B cell (primary cell): ENCODE results near the gene TAF1A. TPM values are rescaled to one million over a fixed set of nuclear protein-coding genes. Genes with fewer than 3 reads are reported as not detected.

Source experiments
- ATAC-seq: fragments of 200-7000 bp; cut with Tn5 transposase; one replicate; pipeline ENCODE4 v1.10.0; 2021; ENCODE audit warnings: low read depth, mild to moderate bottlenecking, moderate number of reproducible peaks, moderate library complexity
- CTCF ChIA-PET: fragments of 350-600 bp; sonication (Branson Sonifier 250); formaldehyde crosslinking; loops from one replicate; lab custom pipeline; 2021; ENCODE audit warnings: antibody characterized with exemption, inconsistent platforms; lab: Charles Lee
- POLR2A ChIA-PET: fragments of 350-600 bp; sonication (Branson Sonifier 250); formaldehyde crosslinking; loops from one replicate; lab custom pipeline; 2021; ENCODE audit warnings: antibody characterized with exemption; lab: Charles Lee
- DNase-seq: peaks from one replicate; pipeline ENCODE4 v3.0.0; 2013
- H2AFZ ChIP-seq: 2 replicates; pipeline ENCODE4 v1.6.1; 2012; ENCODE audit warnings: mild to moderate bottlenecking, low read depth, low read length; ENCODE audit not compliant: insufficient read depth, poor library complexity, severe bottlenecking
- H3K27ac ChIP-seq, 2 donors: 1 replicate in 1 of 2; 2 replicates in 1 of 2; pipeline ENCODE4 v1.5.1; 2012 to 2013; ENCODE audit warnings: low read length in 2 of 2, mild to moderate bottlenecking in 2 of 2, moderate library complexity in 1 of 2
- H3K27me3 ChIP-seq, 4 experiments: fragments of 200-600 bp in 1 of 4; sonication (generic) in 1 of 4; replicated peaks in 1 of 4; 1 replicate in 2 of 4; 2 replicates in 2 of 4; pipeline versions ENCODE4 v1.6.1 to v1.7.0; 2013 to 2016; ENCODE audit warnings: low read length in 3 of 4, mild to moderate bottlenecking in 2 of 4, mixed read lengths in 1 of 4, moderate library complexity in 1 of 4; ENCODE audit not compliant: insufficient read depth in 4 of 4, control insufficient read depth in 3 of 4; ENCODE audit errors: control extremely low read depth in 1 of 4
- H3K36me3 ChIP-seq, 2 experiments: replicated peaks in 1 of 2; 1 replicate in 1 of 2; 2 replicates in 1 of 2; pipeline versions ENCODE4 v1.6.1 to v1.7.1; 2013; ENCODE audit warnings: low read length in 1 of 2; ENCODE audit not compliant: insufficient read depth in 2 of 2, control insufficient read depth in 1 of 2; ENCODE audit errors: control extremely low read depth in 1 of 2, extremely low read depth in 1 of 2
- H3K4me1 ChIP-seq, 2 donors: fragments of 200-600 bp in 1 of 2; sonication (generic) in 1 of 2; 1 replicate in 1 of 2; 2 replicates in 1 of 2; pipeline versions ENCODE4 v1.5.1 to v1.6.1; 2013 to 2017; ENCODE audit warnings: low read length in 2 of 2; ENCODE audit not compliant: control insufficient read depth in 2 of 2, insufficient read depth in 2 of 2
- H3K4me2 ChIP-seq: replicated peaks from 2 replicates; pipeline ENCODE3; 2012; ENCODE audit warnings: mild to moderate bottlenecking, low read depth, low read length; ENCODE audit not compliant: poor library complexity, severe bottlenecking
- H3K4me3 ChIP-seq, 5 experiments: fragments of 200-600 bp in 1 of 5; sonication (generic) in 1 of 5; 1 replicate in 3 of 5; 2 replicates in 2 of 5; pipeline versions ENCODE4 v1.5.1 to v1.7.0; 2011 to 2016; ENCODE audit warnings: low read length in 4 of 5, mild to moderate bottlenecking in 4 of 5, low read depth in 2 of 5, control low read depth in 1 of 5, moderate library complexity in 1 of 5; ENCODE audit not compliant: insufficient read depth in 1 of 5; ENCODE audit errors: control extremely low read depth in 1 of 5, extremely low read depth in 1 of 5
- H3K79me2 ChIP-seq: fragments of 200-600 bp; sonication (generic); one replicate; pipeline ENCODE4 v1.6.0; 2016; ENCODE audit warnings: low read length; ENCODE audit not compliant: control insufficient read depth, insufficient read depth
- H3K9ac ChIP-seq: fragments of 200-600 bp; sonication (generic); 2 replicates; pipeline ENCODE4 v1.6.1; 2017; ENCODE audit warnings: mild to moderate bottlenecking, low read length, moderate library complexity
- H3K9me3 ChIP-seq, 3 donors: one replicate each; pipeline versions ENCODE4 v1.6.1 to v1.7.1; 2013; ENCODE audit warnings: low read length in 2 of 3; ENCODE audit not compliant: control insufficient read depth in 2 of 3, insufficient read depth in 1 of 3; ENCODE audit errors: control extremely low read depth in 1 of 3
- H4K20me1 ChIP-seq: 2 replicates; pipeline ENCODE4 v1.6.0; 2012; ENCODE audit warnings: mild to moderate bottlenecking, low read length; ENCODE audit not compliant: insufficient read depth, control insufficient read depth, poor library complexity, severe bottlenecking
- H3K27ac Mint-ChIP-seq: one replicate; pipeline ENCODE4 v1.8.0; 2021; ENCODE audit warnings: mixed read lengths
- H3K27me3 Mint-ChIP-seq: one replicate; pipeline ENCODE4 v1.8.0; 2021; ENCODE audit warnings: mixed read lengths
- H3K4me1 Mint-ChIP-seq: one replicate; pipeline ENCODE4 v1.8.0; 2021; ENCODE audit warnings: mixed read lengths
- H3K4me3 Mint-ChIP-seq: one replicate; pipeline ENCODE4 v1.8.0; 2021; ENCODE audit warnings: mixed read lengths
- H3K9me3 Mint-ChIP-seq: one replicate; pipeline ENCODE4 v1.8.0; 2022; ENCODE audit warnings: mixed read lengths; ENCODE audit not compliant: insufficient read depth
- CTCF ChIP-seq: fragments of 200-600 bp; IDR thresholded peaks from one replicate; pipeline ENCODE4 v1.8.0; 2022; ENCODE audit warnings: antibody characterized with exemption, mild to moderate bottlenecking
- EZH2 ChIP-seq: IDR thresholded peaks from 2 replicates; pipeline ENCODE4 v1.6.1; 2012; ENCODE audit warnings: borderline replicate concordance, low read depth, mild to moderate bottlenecking, moderate library complexity, low read length; ENCODE audit not compliant: insufficient read depth, poor library complexity, severe bottlenecking
- WGBS: methylation state at CpG from one replicate; pipeline ENCODE4 v1.1.5; 2013; ENCODE audit warnings: missing lambda C conversion rate; ENCODE audit not compliant: insufficient coverage; 5-methylcytosine and 5-hydroxymethylcytosine counted together
- intact Hi-C: fragments of 100-400 bp; cut with micrococcal nuclease; formaldehyde crosslinking; loops from one replicate; pipeline ENCODE4 v1.10.0; 2022
- polyA plus RNA-seq: library from polyadenylated mRNA; depleted of rRNA; stranded (reverse); fragments of >200 nt; gene quantifications from 2 replicates; pipeline ENCODE4 v1.2.3, GENCODE V29; 2012
- total RNA-seq, 2 donors: library from RNA; stranded (reverse); fragments of 120-200 nt in 1 of 2; gene quantifications; 1 replicate in 1 of 2; 2 replicates in 1 of 2; pipeline versions ENCODE4 v1.2.3 to v1.2.4, GENCODE V29; 2013 to 2022

Gene TAF1A
- total and polyA plus RNA-seq, 2 donors (not counting 1 experiment from before 2014, with no cell fraction given), result 12.7 to 23.7 TPM

- ATAC-seq, result no peak
- Histone ChIP-seq H3K9me3 (peaks cover 0 to 3% (median 0%) of the 10 kb centered on the region in 3 donors), H3K27me3 (no peaks in the 10 kb centered on the region), H3K36me3 (peaks cover 9 to 46% of the 10 kb centered on the region in 2 experiments), H3K4me2 (no peak overlapping the region), H4K20me1 (no peaks in the 10 kb centered on the region), H3K4me3 (no peak overlapping the region), H3K4me1 (peaks cover 30 to 32% of the 10 kb centered on the region in 2 donors), H3K79me2 (peaks cover 49% of the 10 kb centered on the region), H3K27ac (no peak overlapping the region), H2AFZ (no peak overlapping the region), H3K9ac (no peak overlapping the region)
- H3K4me1 Mint-ChIP-seq, result peaks cover 49% of the 10 kb centered on the region
- WGBS, result 100% methylated on average over 2 of the region's 3 CpGs
- H3K27ac Mint-ChIP-seq, result no peak overlapping the region
- intact Hi-C loops, result no loop called here
- ChIA-PET POLR2A (no interaction called here), CTCF (no interaction called here)
- TF ChIP-seq CTCF (no peak), EZH2 (no peak)
- no peak overlapping the region for H3K4me3 Mint-ChIP-seq
- H3K9me3 Mint-ChIP-seq, result no peaks in the 10 kb centered on the region
- no peaks in the 10 kb centered on the region for H3K27me3 Mint-ChIP-seq
- no peak for DNase-seq
These were observed 10.4 kb downstream of the TAF1A start for GRCh38 chr1:222579316-222579715.

GRCh38 chr1:222570837-222571236 lies 18.9 kb downstream of the TAF1A start:
- ChIA-PET CTCF (interaction anchor here (0.7 kb wide), 1 partner anchor 519 kb away, joined by 3 read pairs; no protein-coding TSS in a partner anchor), POLR2A (no interaction called here)
- no peaks in the 10 kb centered on the region for H4K20me1 ChIP-seq
- peaks cover 22 to 37% of the 10 kb centered on the region in 2 experiments for H3K36me3 ChIP-seq
- H3K4me3 ChIP-seq, result no peak overlapping the region
- no peak overlapping the region for H3K27ac Mint-ChIP-seq
- H3K9me3 Mint-ChIP-seq, result peaks cover 3% of the 10 kb centered on the region
- H3K79me2 ChIP-seq, result peaks cover 39% of the 10 kb centered on the region
- no peak for TF ChIP-seq EZH2
- TF ChIP-seq CTCF, result no peak
- no peaks in the 10 kb centered on the region for H3K27me3 Mint-ChIP-seq
- H2AFZ ChIP-seq, result no peak overlapping the region
- peaks cover 0 to 5% (median 2%) of the 10 kb centered on the region in 3 donors for H3K9me3 ChIP-seq
- ATAC-seq, result no peak
- no peak overlapping the region for H3K4me3 Mint-ChIP-seq
- no peaks in the 10 kb centered on the region for H3K27me3 ChIP-seq
- peaks cover 4 to 8% of the 10 kb centered on the region in 2 donors for H3K4me1 ChIP-seq
- H3K27ac ChIP-seq, result no peak overlapping the region
- no peak overlapping the region for H3K9ac ChIP-seq
- DNase-seq, result no peak
- intact Hi-C loops, result no loop called here
- H3K4me1 Mint-ChIP-seq, result peaks cover 30% of the 10 kb centered on the region
- no CpG with 5 or more reads among the region's 1 CpG for WGBS
- H3K4me2 ChIP-seq, result no peak overlapping the region
